ENCODE data around the gene TMC5. TPM values are rescaled to one million over a fixed set of nuclear protein-coding genes. Genes with fewer than 3 reads are reported as not detected.

The TMC5 gene
- total RNA-seq, 4 donors from 2014 or later, result 1.1 to 2.0 (median 1.7) TPM

- TF ChIP-seq POLR2A (IDR thresholded peaks at IDR 0.05), result no peak
- TF ChIP-seq POLR2AphosphoS5 (IDR thresholded peaks at IDR 0.05), result no peak
- no peak for TF ChIP-seq CTCF (IDR thresholded peaks at IDR 0.05)
- TF ChIP-seq EP300 (IDR thresholded peaks at IDR 0.05), result no peak
- 95% methylated on average over 1 of the region's 1 CpG for WGBS
Observed at GRCh38 chr16:19436540-19436939, 18.9 kb downstream of the TMC5 start.

DNA sequence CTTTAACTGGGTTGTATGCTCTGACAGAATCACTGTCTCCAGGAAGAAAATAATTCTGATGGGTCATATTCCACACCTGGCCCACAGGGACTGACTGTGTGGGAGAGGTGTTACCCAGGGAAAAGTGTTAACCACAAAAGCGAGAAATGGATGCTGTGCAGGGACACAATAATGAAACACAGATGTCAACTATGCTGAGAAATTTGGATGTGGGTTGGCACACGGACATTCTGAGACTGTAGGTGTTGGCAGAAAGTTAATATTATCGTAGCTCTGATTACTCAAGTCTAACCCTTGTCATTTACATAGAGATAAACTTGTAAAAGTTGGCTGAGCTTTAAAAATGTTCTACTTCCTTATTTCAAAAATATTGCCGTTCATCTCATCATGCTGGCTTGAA is 19.6 kb downstream of the TMC5 start:
- DNase-seq (ENCODE audit: low spot score in 2 of 2), result no peak
- Histone ChIP-seq H3K9me3 (no peaks in the 10 kb centered on the region), H3K36me3 (no peaks in the 10 kb centered on the region), H3K27me3 (peaks cover 3% of the 10 kb centered on the region), H3K4me3 (no peak overlapping the region), H3K4me1 (peaks cover 3% of the 10 kb centered on the region), H3K27ac (no peak overlapping the region)
- no peak for TF ChIP-seq POLR2AphosphoS5 (IDR thresholded peaks at IDR 0.05)
- TF ChIP-seq CTCF (IDR thresholded peaks at IDR 0.05), result no peak
- no peak for TF ChIP-seq POLR2A (IDR thresholded peaks at IDR 0.05)
- TF ChIP-seq EP300 (IDR thresholded peaks at IDR 0.05), result no peak
- WGBS, result 17% methylated on average over 4 of the region's 4 CpGs

More at GRCh38 chr16:19436540-19436939, 18.9 kb downstream of the TMC5 start:
- Histone ChIP-seq H3K4me1 (peaks cover 3% of the 10 kb centered on the region), H3K4me3 (no peak overlapping the region), H3K27ac (no peak overlapping the region), H3K9me3 (no peaks in the 10 kb centered on the region), H3K36me3 (no peaks in the 10 kb centered on the region), H3K27me3 (peaks cover 3% of the 10 kb centered on the region)
- DNase-seq (ENCODE audit: low spot score in 2 of 2), result no peak

DNA sequence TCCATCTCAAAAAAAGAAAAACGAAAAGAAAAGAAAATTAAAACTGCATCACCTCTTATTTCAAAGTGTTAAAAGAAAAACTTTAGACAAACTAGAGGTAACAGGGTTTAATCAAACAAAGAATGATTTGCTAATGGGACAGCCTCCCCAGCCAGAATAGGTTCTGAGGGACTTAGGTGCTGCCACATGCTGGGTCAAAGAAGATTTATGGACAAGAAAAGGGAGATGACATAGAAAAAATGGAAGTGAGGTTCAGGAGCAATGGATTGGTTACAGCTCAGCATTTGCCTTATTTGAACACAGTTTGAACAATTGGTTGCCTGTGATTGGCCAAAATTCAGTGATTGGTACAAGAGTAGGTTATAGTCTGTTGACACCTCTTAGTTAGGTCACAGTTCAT is 21.1 kb downstream of the TMC5 start:
- WGBS, result 84% methylated on average over 1 of the region's 1 CpG
- TF ChIP-seq EP300 (IDR thresholded peaks at IDR 0.05) (no peak), POLR2A (IDR thresholded peaks at IDR 0.05) (no peak), POLR2AphosphoS5 (IDR thresholded peaks at IDR 0.05) (no peak), CTCF (IDR thresholded peaks at IDR 0.05) (no peak)
- Histone ChIP-seq H3K27me3 (peaks cover 6% of the 10 kb centered on the region), H3K4me3 (no peak overlapping the region), H3K4me1 (no peaks in the 10 kb centered on the region), H3K36me3 (no peaks in the 10 kb centered on the region), H3K9me3 (no peaks in the 10 kb centered on the region), H3K27ac (no peak overlapping the region)
- DNase-seq (ENCODE audit: low spot score in 2 of 2), result no peak

DNA sequence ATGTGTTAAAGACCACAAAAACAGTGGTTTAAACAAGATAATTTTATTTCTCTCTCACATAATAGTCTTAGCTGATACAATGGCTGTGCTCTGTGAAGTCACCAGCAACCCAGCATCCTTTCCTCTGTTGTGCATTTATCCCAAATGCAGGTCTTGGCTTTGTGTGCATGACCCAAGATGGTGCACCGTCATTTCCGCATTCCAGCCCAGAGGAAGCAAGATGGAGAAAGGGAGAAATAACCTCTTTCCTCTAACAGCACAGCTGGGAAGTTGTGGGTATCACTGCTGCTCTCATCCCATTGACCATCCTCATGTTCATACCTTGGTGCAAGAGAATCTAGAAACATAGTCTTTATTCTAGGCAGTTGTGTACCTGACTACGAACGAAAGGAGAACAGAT is 21.8 kb downstream of the TMC5 start:
- no peaks in the 10 kb centered on the region for H3K4me1 ChIP-seq
- no peaks in the 10 kb centered on the region for H3K36me3 ChIP-seq
- TF ChIP-seq EP300 (IDR thresholded peaks at IDR 0.05) (no peak), POLR2AphosphoS5 (IDR thresholded peaks at IDR 0.05) (no peak), CTCF (IDR thresholded peaks at IDR 0.05) (no peak), POLR2A (IDR thresholded peaks at IDR 0.05) (no peak)
- no peak overlapping the region for H3K4me3 ChIP-seq
- H3K27me3 ChIP-seq, result peaks cover 6% of the 10 kb centered on the region
- H3K27ac ChIP-seq, result no peak overlapping the region
- no peaks in the 10 kb centered on the region for H3K9me3 ChIP-seq
- WGBS, result 90% methylated on average over 4 of the region's 4 CpGs
- no peak for DNase-seq (ENCODE audit: low spot score in 2 of 2)

- no peaks in the 10 kb centered on the region for H3K36me3 ChIP-seq
- no peak overlapping the region for H3K27ac ChIP-seq
- DNase-seq (ENCODE audit: low spot score in 2 of 2), result no peak
- no peaks in the 10 kb centered on the region for H3K4me1 ChIP-seq
- TF ChIP-seq POLR2A (IDR thresholded peaks at IDR 0.05) (no peak), EP300 (IDR thresholded peaks at IDR 0.05) (no peak), CTCF (IDR thresholded peaks at IDR 0.05) (no peak)
- no peak overlapping the region for H3K4me3 ChIP-seq
- H3K27me3 ChIP-seq, result peaks cover 9% of the 10 kb centered on the region
- peaks cover 3% of the 10 kb centered on the region for H3K9me3 ChIP-seq
- WGBS, result 77% methylated on average over 1 of the region's 1 CpG
Observed at GRCh38 chr16:19443659-19444058, 26.0 kb downstream of the TMC5 start.
